Osteocyte (in vitro differentiated cells): ENCODE results near the gene CIBAR2. TPM values are rescaled to one million over a fixed set of nuclear protein-coding genes. Genes with fewer than 3 reads are reported as not detected.

Source experiments
- DNase-seq: peaks from one replicate; pipeline ENCODE4 v3.0.0; 2021; ENCODE audit warnings: mixed read lengths; ENCODE audit not compliant: unreplicated experiment; ENCODE audit errors: extremely low spot score
- H3K27ac Mint-ChIP-seq: one replicate; pipeline ENCODE4 v1.8.0; 2021; ENCODE audit warnings: mild to moderate bottlenecking, mixed read lengths; ENCODE audit not compliant: unreplicated experiment
- H3K27me3 Mint-ChIP-seq: one replicate; pipeline ENCODE4 v1.8.0; 2021; ENCODE audit warnings: mixed read lengths; ENCODE audit not compliant: unreplicated experiment
- H3K36me3 Mint-ChIP-seq: one replicate; pipeline ENCODE4 v1.8.0; 2021; ENCODE audit warnings: mixed read lengths; ENCODE audit not compliant: unreplicated experiment
- H3K4me1 Mint-ChIP-seq: one replicate; pipeline ENCODE4 v1.8.0; 2021; ENCODE audit warnings: mixed read lengths; ENCODE audit not compliant: unreplicated experiment
- H3K4me3 Mint-ChIP-seq: one replicate; pipeline ENCODE4 v1.8.0; 2021; ENCODE audit warnings: mild to moderate bottlenecking, moderate library complexity, mixed read lengths; ENCODE audit not compliant: unreplicated experiment
- H3K9me3 Mint-ChIP-seq: one replicate; pipeline ENCODE4 v1.8.0; 2021; ENCODE audit warnings: mixed read lengths; ENCODE audit not compliant: unreplicated experiment
- total RNA-seq: library from RNA; stranded (reverse); gene quantifications from 2 replicates; pipeline ENCODE4 v1.2.1, GENCODE V29; 2021
- TF ChIP-seq, protein P1 (sequence below): fragments of 200-600 bp; sonication (generic); IDR thresholded peaks from 2 replicates; pipeline ENCODE4 v1.5.0; 2021; ENCODE audit warnings: antibody characterized with exemption, mild to moderate bottlenecking, moderate library complexity

CIBAR2 gene
- total RNA-seq, 1 donor from 2014 or later: not detected

DNA sequence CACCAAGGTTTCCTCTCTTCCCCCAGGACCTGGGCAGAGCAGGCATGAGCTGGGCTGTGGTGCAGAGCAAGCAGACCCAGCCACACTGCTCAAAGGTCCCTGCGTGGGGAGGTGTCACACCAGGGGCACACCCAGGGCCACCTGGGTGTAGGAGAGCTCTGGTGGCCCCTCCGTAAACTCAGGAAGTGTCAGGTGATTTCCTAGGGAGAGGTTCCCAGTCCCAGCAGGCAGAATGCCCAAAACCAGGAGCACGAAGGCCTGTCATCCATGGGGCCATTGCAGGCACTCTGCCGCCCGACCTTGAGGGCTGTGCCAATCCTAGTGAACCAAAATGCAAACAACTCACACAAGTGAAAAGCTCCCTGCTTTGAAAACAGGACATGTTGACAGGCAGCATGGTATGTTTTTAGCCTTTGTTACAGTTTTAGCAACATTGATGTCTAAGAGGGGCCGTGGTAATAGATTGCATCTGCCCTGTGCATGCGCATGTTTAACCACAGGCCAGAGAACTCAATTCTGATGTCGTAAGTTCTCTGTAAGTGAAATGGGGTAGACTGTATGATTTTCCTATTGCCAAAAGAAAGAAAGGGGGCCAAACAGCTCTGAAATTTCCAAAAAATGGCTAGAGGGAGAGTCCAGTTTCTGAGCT lies 21.3 kb downstream of the CIBAR2 start:
- Mint-ChIP-seq H3K36me3 (peaks cover 3% of the 10 kb centered on the region), H3K4me3 (no peak overlapping the region), H3K4me1 (no peaks in the 10 kb centered on the region), H3K9me3 (no peaks in the 10 kb centered on the region), H3K27me3 (peaks cover 15% of the 10 kb centered on the region), H3K27ac (no peak overlapping the region)
- TF ChIP-seq, protein P1, sequence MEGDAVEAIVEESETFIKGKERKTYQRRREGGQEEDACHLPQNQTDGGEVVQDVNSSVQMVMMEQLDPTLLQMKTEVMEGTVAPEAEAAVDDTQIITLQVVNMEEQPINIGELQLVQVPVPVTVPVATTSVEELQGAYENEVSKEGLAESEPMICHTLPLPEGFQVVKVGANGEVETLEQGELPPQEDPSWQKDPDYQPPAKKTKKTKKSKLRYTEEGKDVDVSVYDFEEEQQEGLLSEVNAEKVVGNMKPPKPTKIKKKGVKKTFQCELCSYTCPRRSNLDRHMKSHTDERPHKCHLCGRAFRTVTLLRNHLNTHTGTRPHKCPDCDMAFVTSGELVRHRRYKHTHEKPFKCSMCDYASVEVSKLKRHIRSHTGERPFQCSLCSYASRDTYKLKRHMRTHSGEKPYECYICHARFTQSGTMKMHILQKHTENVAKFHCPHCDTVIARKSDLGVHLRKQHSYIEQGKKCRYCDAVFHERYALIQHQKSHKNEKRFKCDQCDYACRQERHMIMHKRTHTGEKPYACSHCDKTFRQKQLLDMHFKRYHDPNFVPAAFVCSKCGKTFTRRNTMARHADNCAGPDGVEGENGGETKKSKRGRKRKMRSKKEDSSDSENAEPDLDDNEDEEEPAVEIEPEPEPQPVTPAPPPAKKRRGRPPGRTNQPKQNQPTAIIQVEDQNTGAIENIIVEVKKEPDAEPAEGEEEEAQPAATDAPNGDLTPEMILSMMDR: no peak
- DNase-seq: no peak

DNA sequence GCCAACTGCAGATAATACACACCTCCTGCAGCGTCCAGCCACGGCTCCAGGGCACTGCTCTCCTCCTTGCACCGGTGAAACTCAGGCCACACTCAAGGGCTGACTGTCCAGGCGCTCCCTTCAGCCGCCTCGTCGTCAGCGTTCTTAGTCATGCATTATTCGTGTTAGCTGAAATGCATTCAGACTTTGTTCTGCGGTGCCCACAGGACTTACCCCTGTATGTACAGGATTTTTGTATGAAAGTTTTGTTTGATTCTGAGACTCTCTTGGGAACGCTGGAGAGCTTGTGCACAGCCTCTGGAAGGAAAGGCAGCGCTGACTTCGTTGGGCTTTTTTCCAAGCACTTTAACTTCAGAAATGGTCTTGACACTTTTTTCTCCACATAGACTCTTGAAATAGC lies 22.1 kb downstream of the CIBAR2 start:
- Mint-ChIP-seq H3K9me3 (no peaks in the 10 kb centered on the region), H3K4me1 (peaks cover 3% of the 10 kb centered on the region), H3K27me3 (peaks cover 14% of the 10 kb centered on the region), H3K27ac (no peak overlapping the region), H3K4me3 (no peak overlapping the region), H3K36me3 (peaks cover 3% of the 10 kb centered on the region)
- no peak for DNase-seq
- TF ChIP-seq, protein P1: no peak

DNA sequence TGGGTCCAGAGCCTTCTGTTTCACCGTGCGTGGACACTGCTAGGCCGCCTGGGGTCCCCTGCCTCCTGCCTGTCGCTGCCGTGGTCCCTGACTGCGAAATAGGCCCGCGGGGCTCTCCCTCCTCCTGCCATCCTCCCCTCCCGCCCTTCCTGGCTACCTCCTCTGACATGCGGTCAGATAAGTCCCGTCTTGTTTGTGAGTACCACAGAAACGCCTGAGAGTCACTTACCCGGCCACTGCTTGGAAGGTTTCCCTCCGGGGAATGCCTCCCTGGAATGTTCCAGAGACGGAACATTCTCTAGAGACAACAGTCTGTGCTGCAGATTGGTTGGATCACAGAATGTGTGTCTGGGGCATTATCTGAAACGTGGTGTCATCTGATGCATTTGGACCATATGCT lies 22.7 kb downstream of the CIBAR2 start:
- peaks cover 3% of the 10 kb centered on the region for H3K36me3 Mint-ChIP-seq
- no peak for DNase-seq
- TF ChIP-seq, protein P1: no peak
- H3K4me3 Mint-ChIP-seq: no peak overlapping the region
- no peak overlapping the region for H3K27ac Mint-ChIP-seq
- peaks cover 11% of the 10 kb centered on the region for H3K27me3 Mint-ChIP-seq
- peaks cover 7% of the 10 kb centered on the region for H3K4me1 Mint-ChIP-seq
- H3K9me3 Mint-ChIP-seq: no peaks in the 10 kb centered on the region

DNA sequence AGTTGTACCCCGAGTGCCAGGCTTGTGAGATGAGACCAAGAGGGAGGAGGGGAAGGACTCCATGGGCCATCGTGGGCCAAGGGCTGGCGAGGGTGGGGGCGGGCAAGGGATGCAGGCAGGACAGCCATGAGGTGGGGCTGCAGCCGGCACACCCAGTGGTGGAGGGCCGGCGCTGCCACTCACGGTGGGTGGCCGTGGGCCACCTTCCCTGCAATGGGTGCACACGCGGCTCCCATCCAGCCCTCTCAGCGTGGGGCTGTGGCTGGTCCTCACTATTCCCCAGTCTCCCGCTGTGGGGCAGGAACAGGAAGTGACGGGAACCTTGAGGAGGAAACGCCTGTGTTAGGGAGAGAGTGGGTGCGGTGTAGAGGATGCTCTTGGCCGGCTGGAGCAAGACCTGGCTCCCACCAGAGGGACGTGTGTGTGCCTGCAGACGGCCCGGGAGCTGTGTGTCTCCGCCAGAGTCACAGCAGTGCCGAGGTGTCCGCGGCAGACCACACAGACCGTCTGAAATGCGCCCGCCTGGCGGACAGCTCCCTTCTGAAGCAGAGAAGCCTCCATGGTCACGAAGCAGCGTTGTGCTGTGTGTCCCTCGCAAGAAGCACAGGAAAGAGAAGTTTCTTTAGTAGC lies 23.6 kb downstream of the CIBAR2 start:
- Mint-ChIP-seq H3K4me3 (no peak overlapping the region), H3K9me3 (no peaks in the 10 kb centered on the region), H3K27me3 (peaks cover 3% of the 10 kb centered on the region), H3K36me3 (peaks cover 3% of the 10 kb centered on the region), H3K27ac (no peak overlapping the region), H3K4me1 (peaks cover 7% of the 10 kb centered on the region)
- TF ChIP-seq, protein P1: no peak
- DNase-seq: no peak

DNA sequence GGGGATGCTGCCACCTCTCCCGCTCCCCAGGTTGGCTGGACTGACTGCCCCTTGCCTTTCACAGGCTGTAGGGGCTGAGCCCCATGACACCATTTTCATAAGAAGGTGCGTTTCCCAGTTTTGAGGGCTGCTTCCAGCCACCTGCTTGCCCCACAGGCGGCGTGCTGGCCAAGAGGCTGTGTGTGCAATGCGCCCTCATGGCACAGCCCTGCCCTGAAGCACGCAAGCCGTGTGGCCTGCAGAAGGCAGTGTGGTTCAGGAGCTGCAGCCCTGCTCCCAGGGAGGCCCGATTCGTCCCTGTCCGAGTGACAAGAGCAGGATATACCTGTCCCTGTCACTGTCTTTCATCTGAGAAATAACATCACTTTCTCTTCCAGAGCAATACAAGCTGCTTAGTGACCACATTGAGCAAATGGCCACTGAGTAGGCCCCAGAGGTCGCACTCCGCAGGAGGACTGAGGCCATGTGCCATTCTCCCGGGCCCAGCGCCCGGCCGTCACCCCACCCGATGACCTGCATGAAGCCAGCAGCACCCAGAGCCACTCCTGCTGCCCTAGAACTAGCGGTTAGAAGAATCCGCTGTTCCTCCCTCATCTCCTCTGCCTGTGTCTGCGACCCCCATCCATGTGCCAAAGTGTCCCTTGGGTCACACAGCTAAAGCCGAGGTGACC lies 24.2 kb downstream of the CIBAR2 start:
- Mint-ChIP-seq H3K9me3 (no peaks in the 10 kb centered on the region), H3K4me1 (peaks cover 8% of the 10 kb centered on the region), H3K27me3 (no peaks in the 10 kb centered on the region), H3K27ac (no peak overlapping the region), H3K36me3 (peaks cover 3% of the 10 kb centered on the region), H3K4me3 (no peak overlapping the region)
- DNase-seq: no peak
- TF ChIP-seq, protein P1: no peak
